DMS153 treated with DMSO at 0.1 percent for 48 hours (cell line): Measurements from ENCODE around the gene ARMC9.
"Not testable (repeated sequence)": the region's sequence is repeated elsewhere in the genome, so short reads cannot be mapped to it uniquely, and the experiment has no call there.

Experiments
- DNase-seq: peaks from one replicate; lab custom pipeline; 2025; ENCODE audit not compliant: unreplicated experiment; lab: John Stamatoyannopoulos, UW

Gene ARMC9

GRCh38 chr2:231394211-231395141 is 196.0 kb downstream of the ARMC9 start:
- no peak for DNase-seq

GRCh38 chr2:231395188-231396057 is 197.0 kb downstream of the ARMC9 start, which contains the start of gene B3GNT7:
Gene B3GNT7, plus strand, starts transcription at chr2:231395710. Its CDS starts 94 bp downstream, at chr2:231395804.
- DNase-seq: no peak

GRCh38 chr2:231396058-231396821 is 197.8 kb downstream of the ARMC9 start:
- DNase-seq: no peak

- DNase-seq: no peak
Measured at GRCh38 chr2:231397011-231397927, 198.8 kb downstream of the ARMC9 start.

GRCh38 chr2:231397928-231398294 is 199.5 kb downstream of the ARMC9 start:
- DNase-seq: no peak

- no peak for DNase-seq
Measured at GRCh38 chr2:231398585-231398984, 200.2 kb downstream of the ARMC9 start.

- no peak for DNase-seq
Measured at GRCh38 chr2:231399046-231399852, 200.8 kb downstream of the ARMC9 start.

GRCh38 chr2:231399853-231400680 is 201.6 kb downstream of the ARMC9 start:
- no peak for DNase-seq

- not testable (repeated sequence) for DNase-seq
Measured at GRCh38 chr2:231400681-231401080, 202.2 kb downstream of the ARMC9 start.

GRCh38 chr2:231401101-231401500 is 202.7 kb downstream of the ARMC9 start:
- DNase-seq: not testable (repeated sequence)

- DNase-seq: not testable (repeated sequence)
Measured at GRCh38 chr2:231403421-231404182, 205.2 kb downstream of the ARMC9 start.

- DNase-seq: not testable (repeated sequence)
Measured at GRCh38 chr2:231404183-231404578, 205.8 kb downstream of the ARMC9 start.

GRCh38 chr2:231405601-231406367 is 207.4 kb downstream of the ARMC9 start:
- DNase-seq: not testable (repeated sequence)

- DNase-seq: not testable (repeated sequence)
Measured at GRCh38 chr2:231407686-231408085, 209.3 kb downstream of the ARMC9 start.

- DNase-seq: not testable (repeated sequence)
Measured at GRCh38 chr2:231408304-231408703, 209.9 kb downstream of the ARMC9 start.

- DNase-seq: no peak
Measured at GRCh38 chr2:231409776-231410175, 211.3 kb downstream of the ARMC9 start.
